ENCODE measurements around the gene RND2.

DNA sequence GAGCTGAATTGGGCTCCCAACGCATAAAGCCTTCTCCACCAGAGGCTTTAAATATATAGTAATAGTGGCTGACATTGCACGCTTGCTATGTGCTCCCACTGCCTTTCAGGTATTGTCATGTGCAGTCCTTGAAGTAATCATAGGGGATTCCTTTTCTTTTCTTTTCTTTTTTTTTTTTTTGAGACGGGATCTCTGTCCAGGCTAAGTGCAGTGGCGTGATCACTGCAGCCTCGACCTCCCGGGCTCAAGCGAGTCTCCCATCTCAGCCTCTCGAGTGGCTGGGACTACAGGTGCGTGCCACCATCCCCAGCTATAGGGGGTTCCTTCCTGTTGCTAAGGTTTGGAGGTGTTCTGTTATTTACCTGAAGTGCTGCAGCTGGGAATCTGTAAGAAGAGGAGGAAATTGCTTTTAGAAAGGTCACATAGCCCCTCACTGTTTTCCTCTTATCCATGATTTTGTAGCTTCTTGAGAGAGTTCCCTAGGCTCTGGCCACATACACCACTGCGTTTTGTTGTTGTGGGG is 26.0 kb upstream of the RND2 start:
- no peak for TF ChIP-seq CTCF (IDR thresholded peaks at IDR 0.05)
- no peak for TF ChIP-seq POLR2A (IDR thresholded peaks at IDR 0.05)

All from sigmoid colon (tissue), 3 donors.